DOHH2 (cell line): Measurements from ENCODE around the gene OR52E6.

ENCODE experiments used
- H3F3A ChIP-seq: fragments of 200-600 bp; sonication (generic), shearing (Covaris generic); 2 replicates; pipeline ENCODE4 v1.6.0; 2016; ENCODE audit warnings: antibody characterized with exemption, mild to moderate bottlenecking; ENCODE audit not compliant: control insufficient read depth, insufficient read depth
- H3K27ac ChIP-seq: fragments of 200-600 bp; sonication (generic); 2 replicates; pipeline ENCODE4 v1.5.1; 2014; ENCODE audit warnings: low read depth, mild to moderate bottlenecking, low read length, moderate library complexity
- H3K27me3 ChIP-seq: fragments of 200-600 bp; sonication (generic); 2 replicates; pipeline ENCODE4 v1.6.1; 2014; ENCODE audit warnings: mild to moderate bottlenecking, low read length, mixed read lengths; ENCODE audit not compliant: control insufficient read depth
- H3K36me3 ChIP-seq: fragments of 200-600 bp; sonication (generic); 2 replicates; pipeline ENCODE4 v1.6.1; 2014; ENCODE audit warnings: mild to moderate bottlenecking, low read length, moderate library complexity, mixed read lengths; ENCODE audit not compliant: control insufficient read depth
- H3K4me1 ChIP-seq: fragments of 200-600 bp; sonication (generic); 2 replicates; pipeline ENCODE4 v1.6.1; 2014; ENCODE audit warnings: mild to moderate bottlenecking, low read length, mixed read lengths; ENCODE audit not compliant: control insufficient read depth
- H3K4me2 ChIP-seq: fragments of 200-600 bp; sonication (generic); 2 replicates; pipeline ENCODE4 v1.6.0; 2014; ENCODE audit warnings: mild to moderate bottlenecking, low read length, moderate library complexity
- H3K4me3 ChIP-seq: fragments of 200-600 bp; sonication (generic); 2 replicates; pipeline ENCODE4 v1.5.1; 2014; ENCODE audit warnings: mild to moderate bottlenecking, low read length, mixed read lengths
- H3K79me2 ChIP-seq: fragments of 200-600 bp; sonication (generic); 2 replicates; pipeline ENCODE4 v1.6.1; 2014; ENCODE audit warnings: mild to moderate bottlenecking, low read length, mixed read lengths; ENCODE audit not compliant: control insufficient read depth
- H3K9me2 ChIP-seq: fragments of 200-600 bp; sonication (generic); replicated peaks from 2 replicates; pipeline ENCODE4 v1.6.1; 2014; ENCODE audit warnings: mild to moderate bottlenecking, low read length, mixed read lengths; ENCODE audit not compliant: control insufficient read depth
- H3K9me3 ChIP-seq: fragments of 200-600 bp; sonication (generic); 2 replicates; pipeline ENCODE4 v1.6.1; 2014; ENCODE audit warnings: antibody characterized with exemption, low read length, mixed read lengths; ENCODE audit not compliant: control insufficient read depth, insufficient read depth
- H4K20me1 ChIP-seq: fragments of 200-600 bp; sonication (generic); 2 replicates; pipeline ENCODE4 v1.6.0; 2014; ENCODE audit warnings: low read depth, mild to moderate bottlenecking, antibody characterized with exemption, low read length, moderate library complexity; ENCODE audit not compliant: control insufficient read depth, insufficient read depth
- EZH2phosphoT487 ChIP-seq: fragments of 200-600 bp; sonication (generic); IDR thresholded peaks from 2 replicates; pipeline ENCODE4 v1.6.1; 2017; ENCODE audit warnings: borderline replicate concordance, mild to moderate bottlenecking, antibody characterized with exemption, low read length, moderate library complexity, mixed read lengths
- TF ChIP-seq, protein P1 (sequence below): fragments of 200-600 bp; sonication (generic); IDR thresholded peaks from one replicate; pipeline ENCODE4 v1.5.1; 2014; ENCODE audit warnings: antibody characterized with exemption, mild to moderate bottlenecking, low read depth, low read length; ENCODE audit not compliant: poor library complexity, severe bottlenecking

The OR52E6 gene

DNA sequence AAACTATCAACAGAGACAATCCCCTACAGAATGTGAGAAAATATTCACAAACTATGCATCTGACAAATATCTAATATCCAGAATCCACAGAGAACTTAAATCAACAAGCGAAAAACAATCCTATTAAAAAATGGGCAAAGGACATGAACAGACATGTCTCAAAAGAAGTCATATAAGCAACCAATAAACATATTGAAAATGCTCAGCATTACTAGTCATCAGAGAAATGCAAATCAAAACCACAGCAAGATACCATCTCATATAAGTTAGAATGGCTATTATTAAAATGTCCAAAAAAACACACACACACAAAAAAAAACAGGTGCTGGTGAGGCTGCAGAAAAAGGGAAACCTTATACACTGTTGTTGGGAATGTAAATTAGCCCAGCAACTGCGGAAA, 24.1 kb upstream of the OR52E6 start:
- no peaks in the 10 kb centered on the region for H3F3A ChIP-seq
- no peaks in the 10 kb centered on the region for H3K4me1 ChIP-seq
- no peaks in the 10 kb centered on the region for H3K27me3 ChIP-seq
- no peaks in the 10 kb centered on the region for H4K20me1 ChIP-seq
- no peaks in the 10 kb centered on the region for H3K36me3 ChIP-seq
- no peaks in the 10 kb centered on the region for H3K9me2 ChIP-seq
- H3K79me2 ChIP-seq: no peaks in the 10 kb centered on the region
- H3K9me3 ChIP-seq: no peaks in the 10 kb centered on the region
- TF ChIP-seq, protein P1, sequence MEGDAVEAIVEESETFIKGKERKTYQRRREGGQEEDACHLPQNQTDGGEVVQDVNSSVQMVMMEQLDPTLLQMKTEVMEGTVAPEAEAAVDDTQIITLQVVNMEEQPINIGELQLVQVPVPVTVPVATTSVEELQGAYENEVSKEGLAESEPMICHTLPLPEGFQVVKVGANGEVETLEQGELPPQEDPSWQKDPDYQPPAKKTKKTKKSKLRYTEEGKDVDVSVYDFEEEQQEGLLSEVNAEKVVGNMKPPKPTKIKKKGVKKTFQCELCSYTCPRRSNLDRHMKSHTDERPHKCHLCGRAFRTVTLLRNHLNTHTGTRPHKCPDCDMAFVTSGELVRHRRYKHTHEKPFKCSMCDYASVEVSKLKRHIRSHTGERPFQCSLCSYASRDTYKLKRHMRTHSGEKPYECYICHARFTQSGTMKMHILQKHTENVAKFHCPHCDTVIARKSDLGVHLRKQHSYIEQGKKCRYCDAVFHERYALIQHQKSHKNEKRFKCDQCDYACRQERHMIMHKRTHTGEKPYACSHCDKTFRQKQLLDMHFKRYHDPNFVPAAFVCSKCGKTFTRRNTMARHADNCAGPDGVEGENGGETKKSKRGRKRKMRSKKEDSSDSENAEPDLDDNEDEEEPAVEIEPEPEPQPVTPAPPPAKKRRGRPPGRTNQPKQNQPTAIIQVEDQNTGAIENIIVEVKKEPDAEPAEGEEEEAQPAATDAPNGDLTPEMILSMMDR: no peak
- no peak for TF ChIP-seq EZH2phosphoT487
- no peak overlapping the region for H3K4me3 ChIP-seq
- no peak overlapping the region for H3K4me2 ChIP-seq
- no peak overlapping the region for H3K27ac ChIP-seq

GRCh38 chr11:5857590-5857989, 15.9 kb upstream of the OR52E6 start, which contains the start of gene OR52E8:
Gene OR52E8, minus strand, starts transcription at chr11:5857690. Its CDS starts 0 bp downstream, at chr11:5857690.
- H3K4me3 ChIP-seq: no peak within 1 kb of the TSS
- H3K79me2 ChIP-seq: no peaks in the 10 kb centered on the region
- H3K4me1 ChIP-seq: no peaks in the 10 kb centered on the region
- no peaks in the 10 kb centered on the region for H4K20me1 ChIP-seq
- H3K9me3 ChIP-seq: no peaks in the 10 kb centered on the region
- no peak within 1 kb of the TSS for H3K4me2 ChIP-seq
- H3K27ac ChIP-seq: no peak within 1 kb of the TSS
- TF ChIP-seq, protein P1: no peak
- TF ChIP-seq EZH2phosphoT487: no peak
- no peaks in the 10 kb centered on the region for H3F3A ChIP-seq
- no peaks in the 10 kb centered on the region for H3K36me3 ChIP-seq
- no peaks in the 10 kb centered on the region for H3K9me2 ChIP-seq
- H3K27me3 ChIP-seq: no peaks in the 10 kb centered on the region

DNA sequence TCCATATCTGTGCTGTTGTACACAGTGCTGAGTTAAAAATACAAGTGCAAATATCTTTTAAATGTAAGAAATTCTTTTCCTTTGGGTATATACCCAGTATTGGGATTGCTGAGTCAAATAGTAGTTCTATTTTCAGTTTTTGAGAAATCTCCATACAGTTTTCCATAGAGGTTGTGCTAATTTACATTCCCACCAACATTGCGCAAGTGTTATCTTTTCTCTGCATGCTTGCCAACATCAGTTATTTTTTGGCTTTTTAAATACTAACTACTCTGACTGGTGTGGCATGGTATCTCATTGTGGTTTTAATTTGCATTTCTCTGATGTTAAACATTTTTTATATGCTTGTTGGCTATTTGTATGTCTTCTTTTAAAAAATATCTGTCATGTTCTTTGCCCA, 9.3 kb upstream of the OR52E6 start:
- no peaks in the 10 kb centered on the region for H4K20me1 ChIP-seq
- no peaks in the 10 kb centered on the region for H3K9me2 ChIP-seq
- H3K4me2 ChIP-seq: no peak overlapping the region
- no peak overlapping the region for H3K4me3 ChIP-seq
- no peaks in the 10 kb centered on the region for H3K36me3 ChIP-seq
- no peaks in the 10 kb centered on the region for H3K27me3 ChIP-seq
- H3K4me1 ChIP-seq: no peaks in the 10 kb centered on the region
- H3K27ac ChIP-seq: no peak overlapping the region
- TF ChIP-seq, protein P1: no peak
- no peak for TF ChIP-seq EZH2phosphoT487
- no peaks in the 10 kb centered on the region for H3K79me2 ChIP-seq
- no peaks in the 10 kb centered on the region for H3F3A ChIP-seq
- no peaks in the 10 kb centered on the region for H3K9me3 ChIP-seq
